Lung (tissue), 12 donors: ENCODE data around the gene PWWP2B. TPM values are rescaled to one million over a fixed set of nuclear protein-coding genes. Genes with fewer than 3 reads are reported as not detected.

ENCODE experiments used
- ATAC-seq: fragments of 200-7000 bp; cut with Tn5 transposase; one replicate; pipeline ENCODE4 v1.9.1; 2020; ENCODE audit warnings: moderate number of reproducible peaks; ENCODE audit not compliant: insufficient read depth, low FRiP score
- DNase-seq, 3 donors: peaks; one replicate each; pipeline ENCODE4 v3.0.0-alpha.2; 2013 to 2017
- H3K27ac ChIP-seq, 2 donors: one replicate each; pipeline ENCODE4 v1.5.1; 2013; ENCODE audit warnings: mild to moderate bottlenecking in 2 of 2, moderate library complexity in 2 of 2, control low read depth in 1 of 2, inconsistent platforms in 1 of 2, low read depth in 1 of 2, low read length in 1 of 2
- H3K27me3 ChIP-seq, 3 donors: one replicate each; pipeline ENCODE4 v1.5.1; 2013; ENCODE audit warnings: low read length in 2 of 3; ENCODE audit not compliant: control insufficient read depth in 3 of 3, insufficient read depth in 3 of 3
- H3K36me3 ChIP-seq, 4 donors: one replicate each; pipeline ENCODE4 v1.5.1; 2013; ENCODE audit warnings: low read length in 4 of 4, mild to moderate bottlenecking in 1 of 4, moderate library complexity in 1 of 4; ENCODE audit not compliant: control insufficient read depth in 4 of 4, insufficient read depth in 4 of 4
- H3K4me1 ChIP-seq, 5 donors: one replicate each; pipeline ENCODE4 v1.5.1; 2013; ENCODE audit warnings: low read length in 5 of 5, mild to moderate bottlenecking in 2 of 5, moderate library complexity in 1 of 5; ENCODE audit not compliant: control insufficient read depth in 5 of 5, insufficient read depth in 5 of 5
- H3K4me3 ChIP-seq: one replicate; pipeline ENCODE4 v1.5.1; 2013; ENCODE audit warnings: mild to moderate bottlenecking, control low read depth, moderate library complexity
- H3K9ac ChIP-seq, 2 donors: one replicate each; pipeline ENCODE4 v1.5.1; 2013; ENCODE audit warnings: low read length in 2 of 2, control low read depth in 1 of 2; ENCODE audit not compliant: insufficient read depth in 1 of 2
- H3K9me3 ChIP-seq, 4 donors: one replicate each; pipeline ENCODE4 v1.5.1; 2013; ENCODE audit warnings: low read length in 3 of 4, mild to moderate bottlenecking in 1 of 4, moderate library complexity in 1 of 4; ENCODE audit not compliant: control insufficient read depth in 4 of 4, insufficient read depth in 3 of 4
- CTCF ChIP-seq: IDR thresholded peaks from 2 replicates; pipeline ENCODE4 v1.5.1; 2012; ENCODE audit warnings: mild to moderate bottlenecking; ENCODE audit errors: control extremely low read depth, extremely low read depth
- WGBS, 2 donors: extraction: QIAGEN DNeasy Blood & Tissue Kit; methylation state at CpG; one replicate each; pipeline ENCODE4 v1.1.7; 2013; 5-methylcytosine and 5-hydroxymethylcytosine counted together
- polyA plus RNA-seq, 2 donors: library from polyadenylated mRNA; stranded (reverse); fragments of 200-250 nt; gene quantifications; one replicate each; pipeline ENCODE4 v1.2.1, GENCODE V29; 2013
- total RNA-seq, 2 donors: library from RNA; depleted of rRNA in 1 of 2; stranded (reverse); fragments of >200 nt in 1 of 2; gene quantifications; one replicate each; pipeline ENCODE4 v1.2.1, GENCODE V29; 2014 to 2021
- donor health status: control.
- donor health status: control.
- donor health status: Bipolar disorder and iron deficiency.
- donor health status: healthy.
- donor health status: DM: yes; HTN: yes; CAD: no.

The PWWP2B gene
- total and polyA plus RNA-seq, 4 donors, result 20.1 to 33.4 (median 21.1) TPM

- Histone ChIP-seq H3K9me3 (peaks cover 0 to 1% (median 0%) of the 10 kb centered on the region in 4 donors), H3K36me3 (peaks cover 0 to 27% (median 9%) of the 10 kb centered on the region in 4 donors), H3K27ac (no peak overlapping the region), H3K4me1 (peaks cover 0 to 48% (median 37%) of the 10 kb centered on the region in 5 donors), H3K4me3 (no peak overlapping the region), H3K9ac (no peak overlapping the region), H3K27me3 (no peaks in the 10 kb centered on the region)
- ATAC-seq (no peak), DNase-seq (no peak)
- WGBS, 2 donors, result 92 to 94% methylated on average over 53 to 54 of the region's 54 CpGs
- no peak for TF ChIP-seq CTCF
Measured at GRCh38 chr10:132404911-132405462, 8.0 kb downstream of the PWWP2B start.

- peaks cover 0 to 1% (median 0%) of the 10 kb centered on the region in 4 donors for H3K9me3 ChIP-seq
- 97 to 98% methylated on average over 53 of the region's 53 CpGs for WGBS, 2 donors
- peaks cover 0 to 27% (median 9%) of the 10 kb centered on the region in 4 donors for H3K36me3 ChIP-seq
- no peaks in the 10 kb centered on the region for H3K27me3 ChIP-seq
- DNase-seq, result no peak
- no peak overlapping the region for H3K9ac ChIP-seq
- peaks cover 0 to 49% (median 33%) of the 10 kb centered on the region in 5 donors for H3K4me1 ChIP-seq
- H3K27ac ChIP-seq, result no peak overlapping the region
- H3K4me3 ChIP-seq, result no peak overlapping the region
- no peak for ATAC-seq
- TF ChIP-seq CTCF, result no peak
Measured at GRCh38 chr10:132405463-132405991, 8.5 kb downstream of the PWWP2B start.

- 94% methylated on average over 17 of the region's 17 CpGs for WGBS, 2 donors
- Histone ChIP-seq H3K4me1 (peaks cover 0 to 50% (median 33%) of the 10 kb centered on the region in 5 donors), H3K9ac (no peak overlapping the region), H3K9me3 (peaks cover 0 to 1% (median 0%) of the 10 kb centered on the region in 4 donors), H3K27ac (peak overlapping the region in 1 of 2 donors; percentile 90), H3K36me3 (peaks cover 0 to 27% (median 9%) of the 10 kb centered on the region in 4 donors), H3K27me3 (no peaks in the 10 kb centered on the region), H3K4me3 (no peak overlapping the region)
- no peak for DNase-seq
- no peak for TF ChIP-seq CTCF
- ATAC-seq, result no peak
Measured at GRCh38 chr10:132406181-132406580, 9.2 kb downstream of the PWWP2B start.

GRCh38 chr10:132406750-132407149 is 9.8 kb downstream of the PWWP2B start:
- H3K4me3 ChIP-seq, result no peak overlapping the region
- no peak for DNase-seq
- ATAC-seq, result no peak
- H3K27ac ChIP-seq, result peak overlapping the region; percentile 60 to 90
- peaks cover 0 to 1% (median 0%) of the 10 kb centered on the region in 4 donors for H3K9me3 ChIP-seq
- WGBS, 2 donors, result 93% methylated on average over 16 of the region's 16 CpGs
- peaks cover 0 to 51% (median 33%) of the 10 kb centered on the region in 5 donors for H3K4me1 ChIP-seq
- peak overlapping the region in 1 of 2 donors; percentile 49 for H3K9ac ChIP-seq
- H3K27me3 ChIP-seq, result no peaks in the 10 kb centered on the region
- peaks cover 0 to 27% (median 9%) of the 10 kb centered on the region in 4 donors for H3K36me3 ChIP-seq
- no peak for TF ChIP-seq CTCF
